Neural cell (in vitro differentiated cells): ENCODE results near the gene SPHKAP.

Experiments
- EP300 ChIP-seq: fragments of 450-650 bp; conservative IDR thresholded peaks from 2 replicates; pipeline ENCODE4 v1.6.1; 2014; ENCODE audit warnings: antibody characterized with exemption, mild to moderate bottlenecking, moderate library complexity; ENCODE audit not compliant: poor library complexity, severe bottlenecking
- EZH2 ChIP-seq: fragments of 200-600, 300-800 bp; shearing (Covaris generic), sonication (generic); IDR thresholded peaks from 2 replicates; pipeline ENCODE4 v1.6.1; 2014; ENCODE audit warnings: antibody characterized with exemption, low read length, borderline replicate concordance, mild to moderate bottlenecking; ENCODE audit not compliant: insufficient read depth, poor library complexity, severe bottlenecking
- MXI1 ChIP-seq: fragments of 450-650 bp; conservative IDR thresholded peaks from 2 replicates; pipeline ENCODE4 v1.6.1; 2014; ENCODE audit warnings: antibody characterized with exemption, mild to moderate bottlenecking; ENCODE audit not compliant: poor library complexity, severe bottlenecking
- POLR2AphosphoS5 ChIP-seq: IDR thresholded peaks from 2 replicates; pipeline ENCODE4 v1.6.1; 2012
- SMC3 ChIP-seq: fragments of 450-650 bp; conservative IDR thresholded peaks from 2 replicates; pipeline ENCODE4 v1.6.1; 2014; ENCODE audit warnings: antibody characterized with exemption, mild to moderate bottlenecking, moderate library complexity; ENCODE audit not compliant: poor library complexity
- TAF1 ChIP-seq: IDR thresholded peaks from 2 replicates; pipeline ENCODE4 v1.6.1; 2012; ENCODE audit warnings: low read depth
- TF ChIP-seq, protein P1 (sequence below): fragments of 450-650 bp; IDR thresholded peaks from 2 replicates; pipeline ENCODE4 v1.5.1; 2014; ENCODE audit warnings: antibody characterized with exemption, mild to moderate bottlenecking, moderate library complexity; ENCODE audit not compliant: poor library complexity, severe bottlenecking
- TF ChIP-seq, protein P2 (sequence below): IDR thresholded peaks from 2 replicates; pipeline ENCODE4 v1.6.1; 2012; ENCODE audit warnings: borderline replicate concordance

DNA sequence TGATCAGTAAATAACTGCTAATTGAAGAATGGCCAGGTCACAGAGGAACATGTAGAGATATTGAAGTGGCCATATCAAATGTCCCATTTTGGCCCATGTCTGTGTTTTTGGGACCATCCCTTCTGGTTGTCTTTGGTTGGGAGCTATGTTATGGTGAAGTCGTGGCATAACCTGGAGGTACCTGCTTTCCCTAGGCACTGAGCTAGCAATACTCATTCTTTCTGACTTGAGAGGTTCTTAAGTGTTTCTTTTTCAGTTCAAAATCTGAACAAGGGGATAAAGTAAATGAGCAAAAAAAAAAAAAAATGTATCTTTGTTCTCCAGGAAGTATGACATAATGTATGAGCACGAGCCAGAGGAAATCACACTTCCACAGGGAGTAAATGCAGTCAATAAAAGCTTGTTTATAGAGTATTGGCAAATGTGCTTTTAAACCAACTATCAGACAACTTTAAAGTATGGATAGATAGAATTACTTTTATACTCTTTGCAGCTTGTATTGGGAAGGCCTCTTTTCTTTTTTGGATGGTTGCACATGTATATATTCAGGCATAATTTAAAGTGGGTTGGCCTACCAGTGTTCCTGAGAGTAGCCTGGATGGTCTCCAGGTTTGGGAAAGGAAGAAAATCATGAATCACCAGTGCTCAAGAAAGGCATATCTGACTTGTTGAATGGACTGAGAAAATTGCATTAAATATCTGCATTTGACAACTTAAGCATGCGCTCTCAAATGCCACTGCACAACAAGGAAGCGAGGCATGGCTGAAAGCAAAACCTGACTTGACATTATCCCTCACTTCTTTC lies 125.0 kb downstream of the SPHKAP start:
- TF ChIP-seq, protein P1, sequence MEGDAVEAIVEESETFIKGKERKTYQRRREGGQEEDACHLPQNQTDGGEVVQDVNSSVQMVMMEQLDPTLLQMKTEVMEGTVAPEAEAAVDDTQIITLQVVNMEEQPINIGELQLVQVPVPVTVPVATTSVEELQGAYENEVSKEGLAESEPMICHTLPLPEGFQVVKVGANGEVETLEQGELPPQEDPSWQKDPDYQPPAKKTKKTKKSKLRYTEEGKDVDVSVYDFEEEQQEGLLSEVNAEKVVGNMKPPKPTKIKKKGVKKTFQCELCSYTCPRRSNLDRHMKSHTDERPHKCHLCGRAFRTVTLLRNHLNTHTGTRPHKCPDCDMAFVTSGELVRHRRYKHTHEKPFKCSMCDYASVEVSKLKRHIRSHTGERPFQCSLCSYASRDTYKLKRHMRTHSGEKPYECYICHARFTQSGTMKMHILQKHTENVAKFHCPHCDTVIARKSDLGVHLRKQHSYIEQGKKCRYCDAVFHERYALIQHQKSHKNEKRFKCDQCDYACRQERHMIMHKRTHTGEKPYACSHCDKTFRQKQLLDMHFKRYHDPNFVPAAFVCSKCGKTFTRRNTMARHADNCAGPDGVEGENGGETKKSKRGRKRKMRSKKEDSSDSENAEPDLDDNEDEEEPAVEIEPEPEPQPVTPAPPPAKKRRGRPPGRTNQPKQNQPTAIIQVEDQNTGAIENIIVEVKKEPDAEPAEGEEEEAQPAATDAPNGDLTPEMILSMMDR: no peak
- TF ChIP-seq EZH2 (no peak), POLR2AphosphoS5 (no peak), EP300 (no peak), TAF1 (no peak), SMC3 (no peak), MXI1 (no peak)
- TF ChIP-seq, protein P2, sequence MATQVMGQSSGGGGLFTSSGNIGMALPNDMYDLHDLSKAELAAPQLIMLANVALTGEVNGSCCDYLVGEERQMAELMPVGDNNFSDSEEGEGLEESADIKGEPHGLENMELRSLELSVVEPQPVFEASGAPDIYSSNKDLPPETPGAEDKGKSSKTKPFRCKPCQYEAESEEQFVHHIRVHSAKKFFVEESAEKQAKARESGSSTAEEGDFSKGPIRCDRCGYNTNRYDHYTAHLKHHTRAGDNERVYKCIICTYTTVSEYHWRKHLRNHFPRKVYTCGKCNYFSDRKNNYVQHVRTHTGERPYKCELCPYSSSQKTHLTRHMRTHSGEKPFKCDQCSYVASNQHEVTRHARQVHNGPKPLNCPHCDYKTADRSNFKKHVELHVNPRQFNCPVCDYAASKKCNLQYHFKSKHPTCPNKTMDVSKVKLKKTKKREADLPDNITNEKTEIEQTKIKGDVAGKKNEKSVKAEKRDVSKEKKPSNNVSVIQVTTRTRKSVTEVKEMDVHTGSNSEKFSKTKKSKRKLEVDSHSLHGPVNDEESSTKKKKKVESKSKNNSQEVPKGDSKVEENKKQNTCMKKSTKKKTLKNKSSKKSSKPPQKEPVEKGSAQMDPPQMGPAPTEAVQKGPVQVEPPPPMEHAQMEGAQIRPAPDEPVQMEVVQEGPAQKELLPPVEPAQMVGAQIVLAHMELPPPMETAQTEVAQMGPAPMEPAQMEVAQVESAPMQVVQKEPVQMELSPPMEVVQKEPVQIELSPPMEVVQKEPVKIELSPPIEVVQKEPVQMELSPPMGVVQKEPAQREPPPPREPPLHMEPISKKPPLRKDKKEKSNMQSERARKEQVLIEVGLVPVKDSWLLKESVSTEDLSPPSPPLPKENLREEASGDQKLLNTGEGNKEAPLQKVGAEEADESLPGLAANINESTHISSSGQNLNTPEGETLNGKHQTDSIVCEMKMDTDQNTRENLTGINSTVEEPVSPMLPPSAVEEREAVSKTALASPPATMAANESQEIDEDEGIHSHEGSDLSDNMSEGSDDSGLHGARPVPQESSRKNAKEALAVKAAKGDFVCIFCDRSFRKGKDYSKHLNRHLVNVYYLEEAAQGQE: no peak
